Dermis microvascular lymphatic vessel endothelial cell (primary cell): ENCODE data around the gene SLC9A4. TPM values are rescaled to one million over a fixed set of nuclear protein-coding genes. Genes with fewer than 3 reads are reported as not detected.
"Not testable (repeated sequence)": the region's sequence is repeated elsewhere in the genome, so short reads cannot be mapped to it uniquely, and the experiment has no call there.

ENCODE experiments used
- DNase-seq, 2 donors: peaks; one replicate each; pipeline versions ENCODE4 v3.0.0 to v3.0.0-alpha.2; 2010; ENCODE audit warnings: low read depth in 2 of 2
- total RNA-seq: library from RNA; depleted of rRNA; stranded (reverse); fragments of >200 nt; gene quantifications from 2 replicates; pipeline ENCODE4 v1.2.1, GENCODE V29; 2014

Gene SLC9A4
- total RNA-seq, 1 donor from 2014 or later, result not detected

DNA sequence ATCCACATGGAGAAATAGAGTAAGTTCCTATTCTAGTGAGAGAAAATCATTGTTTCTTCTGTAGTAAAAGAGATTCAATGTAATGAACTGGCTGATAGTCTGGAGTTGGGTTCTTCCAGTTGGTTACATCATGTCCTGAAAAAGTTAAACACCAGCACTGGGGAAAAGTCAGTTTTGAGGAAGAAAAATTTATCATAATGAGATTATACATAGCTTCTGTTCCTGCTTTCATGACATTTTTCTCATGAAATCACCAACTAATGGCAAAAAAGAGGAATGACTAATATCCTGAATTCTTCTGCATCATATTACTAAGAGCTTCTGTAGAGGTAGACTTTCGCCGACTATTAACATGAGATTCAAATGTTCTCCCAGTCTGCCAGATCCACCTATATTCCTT is 77.1 kb downstream of the SLC9A4 start:
- no peak for DNase-seq

DNA sequence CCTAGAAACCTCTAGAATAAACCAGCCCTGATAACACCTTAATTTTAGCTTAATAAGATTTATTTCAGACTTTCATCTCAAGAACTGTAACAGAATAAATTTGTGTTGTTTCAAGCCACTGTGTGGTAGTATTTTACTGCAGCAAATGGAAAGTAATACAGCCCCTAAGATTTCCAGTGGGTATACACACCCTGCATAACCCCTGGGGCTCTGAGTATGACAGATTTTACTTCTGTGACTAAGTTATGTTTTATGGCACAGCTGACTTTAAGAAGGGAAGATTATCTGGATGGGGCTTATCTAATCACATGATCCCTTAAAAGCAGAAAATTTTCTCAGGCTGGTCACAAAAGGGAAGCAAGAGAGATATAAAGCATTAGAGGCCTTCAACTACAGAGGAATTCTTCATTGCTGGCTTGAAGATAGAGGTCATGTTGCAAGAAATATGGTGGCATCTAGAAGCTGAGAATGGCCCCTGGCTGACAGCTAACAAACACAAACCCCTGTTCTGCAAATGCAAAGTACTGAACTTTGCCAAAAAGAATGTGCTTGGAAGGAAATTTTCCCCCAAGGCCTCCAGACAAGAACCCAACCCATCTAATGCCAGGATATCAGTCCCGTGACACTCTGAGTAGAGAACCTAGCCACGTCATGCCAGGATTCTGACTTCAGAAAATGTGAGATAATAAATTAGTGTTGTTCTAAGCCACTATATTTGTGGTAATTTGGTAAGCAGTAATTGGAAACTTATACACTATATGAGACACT is 78.5 kb downstream of the SLC9A4 start:
- no peak for DNase-seq

DNA sequence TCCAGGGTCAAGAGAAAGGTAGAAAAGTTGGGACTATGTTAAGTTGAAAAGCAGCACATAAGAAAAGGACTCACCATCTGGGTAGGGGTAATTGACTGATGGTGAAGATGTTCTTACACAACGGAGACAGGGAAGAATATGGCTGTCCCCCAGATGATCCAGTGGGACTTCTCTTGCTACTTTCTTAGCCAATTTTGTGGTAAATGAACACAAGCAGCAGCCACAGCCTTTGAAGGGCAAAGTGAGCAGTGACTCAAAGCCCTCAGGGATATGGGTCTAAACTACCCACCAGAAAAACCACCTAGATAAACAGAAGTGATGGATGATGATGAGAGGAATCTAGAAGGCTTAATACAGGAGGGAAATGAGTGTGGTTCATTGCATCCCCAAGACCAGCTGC is 80.6 kb downstream of the SLC9A4 start:
- DNase-seq, result no peak

DNA sequence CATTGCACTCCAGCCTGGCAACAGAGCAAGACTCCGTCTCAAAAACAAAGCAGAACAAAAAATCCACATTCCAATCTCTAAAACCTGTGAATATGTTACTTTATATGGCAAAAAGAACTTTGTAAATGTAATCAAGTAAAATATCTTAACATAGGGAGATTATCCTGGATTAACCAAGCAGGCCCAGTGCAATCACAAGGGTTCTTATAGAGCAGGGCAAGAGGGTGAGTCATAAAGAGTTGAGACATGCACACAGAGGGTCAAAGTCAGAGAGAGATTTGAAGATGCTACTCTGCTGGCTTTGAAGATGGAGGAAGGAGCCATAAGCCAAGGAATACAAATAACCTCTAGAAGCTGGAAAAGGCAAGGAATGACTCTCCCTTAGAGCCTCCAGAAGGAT is 85.4 kb downstream of the SLC9A4 start:
- no peak for DNase-seq

DNA sequence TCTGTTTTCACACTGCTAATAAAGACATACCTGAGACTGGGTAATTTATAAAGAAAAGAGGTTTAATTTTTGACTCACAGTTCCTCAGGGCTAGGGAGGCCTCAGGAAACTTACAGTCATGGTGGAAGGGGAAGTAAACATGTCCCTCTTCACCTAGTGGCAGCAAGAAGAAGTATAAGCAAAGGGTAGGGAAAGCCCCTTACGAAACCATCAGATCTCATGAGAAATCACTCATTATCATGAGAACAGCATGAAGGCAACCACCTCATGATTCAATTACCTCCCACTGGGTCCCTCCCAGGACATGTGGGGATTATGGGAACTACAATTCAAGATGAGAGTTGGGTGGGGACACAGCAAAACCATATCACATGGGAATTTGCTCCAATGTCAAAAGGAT is 89.5 kb downstream of the SLC9A4 start:
- DNase-seq, result not testable (repeated sequence)

DNA sequence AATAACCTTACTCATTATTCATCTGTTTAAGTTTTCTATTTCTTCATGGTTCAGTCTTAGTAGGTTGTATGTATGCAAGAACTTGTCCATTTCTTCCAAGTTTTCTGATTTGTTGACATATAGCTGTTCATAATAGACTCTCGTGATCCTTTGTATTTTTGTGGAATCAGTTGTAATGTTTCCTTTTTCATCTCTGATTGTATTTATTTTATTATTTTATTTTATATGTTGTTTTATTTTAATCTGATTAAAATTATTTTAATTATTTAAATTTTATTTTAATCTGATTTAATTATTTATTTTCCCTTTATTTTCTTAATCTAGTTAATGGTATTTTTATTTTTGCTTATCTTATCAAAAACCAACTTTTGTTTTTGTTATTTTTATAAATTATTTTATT is 102.9 kb downstream of the SLC9A4 start:
- no peak for DNase-seq

DNA sequence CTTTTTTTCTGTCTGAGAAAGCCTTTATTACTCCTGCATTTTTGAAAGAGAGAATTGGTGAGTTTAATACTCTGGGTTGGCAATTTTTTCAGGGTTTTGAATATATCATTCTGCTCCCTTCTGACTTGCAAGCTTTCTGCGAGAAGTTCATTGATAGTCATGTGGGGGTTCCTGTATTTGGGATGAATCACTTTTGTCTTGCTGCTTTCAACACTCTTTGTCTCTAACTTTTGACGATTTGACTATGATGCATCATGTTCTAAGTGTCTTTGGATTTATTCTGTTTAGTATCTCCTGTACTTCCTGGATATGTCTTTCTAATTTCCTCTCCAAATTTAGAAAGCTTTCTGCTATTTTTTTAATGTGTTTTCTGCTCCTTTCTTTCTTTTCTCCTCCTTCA is 105.3 kb downstream of the SLC9A4 start:
- DNase-seq, result no peak

DNA sequence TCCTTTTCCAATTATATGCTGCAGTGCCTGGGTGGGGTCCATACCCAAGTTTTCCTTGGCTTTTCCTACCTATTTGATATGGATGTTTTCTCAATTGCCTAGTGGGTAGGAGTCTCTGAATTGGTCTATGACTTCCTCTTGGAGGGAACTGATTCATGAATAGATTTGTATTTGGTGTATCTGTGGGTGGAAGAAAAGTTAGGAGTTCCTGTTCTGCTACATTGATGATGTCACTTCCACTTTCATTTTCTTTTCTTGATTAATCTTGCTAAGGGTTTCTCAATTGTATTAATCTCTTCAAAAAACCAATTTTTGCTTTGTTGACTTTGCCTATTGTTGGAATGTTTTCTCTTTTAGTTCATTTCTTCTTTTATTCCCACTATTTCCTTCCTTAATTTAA is 108.9 kb downstream of the SLC9A4 start:
- no peak for DNase-seq

DNA sequence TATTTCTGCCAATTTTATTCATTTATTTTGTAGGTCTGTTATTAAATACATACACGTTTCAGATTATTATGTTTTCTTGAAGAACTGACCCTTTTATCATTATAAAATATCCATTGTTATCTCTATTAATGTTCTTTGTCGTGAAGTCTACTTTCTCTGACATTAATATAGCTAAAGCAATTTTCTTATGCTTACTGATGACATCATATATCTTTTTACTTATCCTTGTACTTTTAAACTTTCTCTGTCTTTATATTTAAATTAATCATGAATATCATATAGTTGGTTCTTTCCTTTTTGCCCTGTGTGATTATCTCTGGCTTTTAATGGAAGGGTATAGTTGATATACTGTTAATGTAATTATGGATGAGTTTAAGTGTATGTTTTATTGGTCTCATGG is 109.8 kb downstream of the SLC9A4 start:
- DNase-seq, result no peak

Other genes starting within 250 kb of the SLC9A4 start
- 0.13 and 0.90 TPM in 2 replicates for gene IL1RL1, start 161.7 kb upstream of the SLC9A4 start, total RNA-seq
- 0.25 and 0.51 TPM in 2 replicates for gene IL18R1, start 117.4 kb upstream of the SLC9A4 start, total RNA-seq
- gene IL18RAP, start 50.1 kb upstream of the SLC9A4 start, total RNA-seq, result not detected in 2 replicates
- gene SLC9A2, start 146.3 kb downstream of the SLC9A4 start, total RNA-seq, result not detected in 2 replicates